IMR-90 (cell line): ENCODE measurements around the gene GRIN2B.

Experiments used
- MAFK ChIP-seq: IDR thresholded peaks from 2 replicates; pipeline ENCODE4 v1.6.1; 2012; ENCODE audit warnings: low read depth, low read length, improper control_type of control experiment
- MXI1 ChIP-seq: IDR thresholded peaks from 2 replicates; pipeline ENCODE4 v1.6.1; 2012; ENCODE audit warnings: low read depth, mild to moderate bottlenecking, low read length, moderate library complexity, borderline replicate concordance
- POLR2A ChIP-seq: IDR thresholded peaks from 2 replicates; pipeline ENCODE4 v1.6.1; 2012; ENCODE audit warnings: mild to moderate bottlenecking, low read depth, low read length
- RAD21 ChIP-seq: IDR thresholded peaks from 2 replicates; pipeline ENCODE4 v1.6.1; 2012; ENCODE audit warnings: low read length, improper control_type of control experiment
- RCOR1 ChIP-seq: IDR thresholded peaks from 2 replicates; pipeline ENCODE4 v1.6.1; 2012; ENCODE audit warnings: mild to moderate bottlenecking, low read length, improper control_type of control experiment; ENCODE audit not compliant: insufficient replicate concordance
- SMC3 ChIP-seq: fragments of 150-350 bp; IDR thresholded peaks from 2 replicates; pipeline ENCODE4 v1.6.1; 2016; ENCODE audit warnings: low read depth, mild to moderate bottlenecking, antibody characterized with exemption, low read length, moderate library complexity
- TF ChIP-seq, protein P1 (sequence below): conservative IDR thresholded peaks from 2 replicates; pipeline ENCODE4 v1.5.1; 2012; ENCODE audit warnings: mild to moderate bottlenecking, low read depth, low read length, improper control_type of control experiment

DNA sequence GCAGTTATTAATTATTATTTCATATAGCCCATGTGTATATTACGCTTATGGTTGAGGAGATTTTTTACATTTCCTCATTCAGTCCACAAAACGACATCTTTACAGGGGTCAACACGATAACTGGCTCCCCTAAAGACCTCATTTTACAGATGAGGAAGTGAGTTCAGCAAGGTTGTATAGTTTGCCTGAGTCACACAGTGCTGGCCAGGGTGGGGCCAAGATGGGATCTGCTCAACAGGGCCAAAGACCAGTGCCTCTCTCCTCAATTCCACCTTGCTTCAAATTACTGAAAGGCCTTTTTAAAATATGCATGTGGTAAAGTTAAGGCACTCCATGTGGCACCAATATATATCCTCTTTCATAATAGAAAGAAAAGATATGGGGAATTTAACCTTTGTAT, 13.1 kb downstream of the GRIN2B start:
- TF ChIP-seq POLR2A (no peak), MAFK (no peak), SMC3 (no peak), MXI1 (no peak), RCOR1 (no peak), RAD21 (no peak)
- TF ChIP-seq, protein P1, sequence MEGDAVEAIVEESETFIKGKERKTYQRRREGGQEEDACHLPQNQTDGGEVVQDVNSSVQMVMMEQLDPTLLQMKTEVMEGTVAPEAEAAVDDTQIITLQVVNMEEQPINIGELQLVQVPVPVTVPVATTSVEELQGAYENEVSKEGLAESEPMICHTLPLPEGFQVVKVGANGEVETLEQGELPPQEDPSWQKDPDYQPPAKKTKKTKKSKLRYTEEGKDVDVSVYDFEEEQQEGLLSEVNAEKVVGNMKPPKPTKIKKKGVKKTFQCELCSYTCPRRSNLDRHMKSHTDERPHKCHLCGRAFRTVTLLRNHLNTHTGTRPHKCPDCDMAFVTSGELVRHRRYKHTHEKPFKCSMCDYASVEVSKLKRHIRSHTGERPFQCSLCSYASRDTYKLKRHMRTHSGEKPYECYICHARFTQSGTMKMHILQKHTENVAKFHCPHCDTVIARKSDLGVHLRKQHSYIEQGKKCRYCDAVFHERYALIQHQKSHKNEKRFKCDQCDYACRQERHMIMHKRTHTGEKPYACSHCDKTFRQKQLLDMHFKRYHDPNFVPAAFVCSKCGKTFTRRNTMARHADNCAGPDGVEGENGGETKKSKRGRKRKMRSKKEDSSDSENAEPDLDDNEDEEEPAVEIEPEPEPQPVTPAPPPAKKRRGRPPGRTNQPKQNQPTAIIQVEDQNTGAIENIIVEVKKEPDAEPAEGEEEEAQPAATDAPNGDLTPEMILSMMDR: no peak
